C4-2B (cell line): Measurements from ENCODE around the gene FGF12.
A peak's percentile ranks its signal among the peaks of the same experiment; 100 is the strongest.

Experiments used
- ZFX ChIP-seq: fragments of 450-650 bp; IDR thresholded peaks from 2 replicates; pipeline ENCODE4 v1.6.1; 2017
- TF ChIP-seq, protein P1 (sequence below): fragments of 450-650 bp; conservative IDR thresholded peaks from 2 replicates; pipeline ENCODE4 v1.5.1; 2017; ENCODE audit warnings: mild to moderate bottlenecking

DNA sequence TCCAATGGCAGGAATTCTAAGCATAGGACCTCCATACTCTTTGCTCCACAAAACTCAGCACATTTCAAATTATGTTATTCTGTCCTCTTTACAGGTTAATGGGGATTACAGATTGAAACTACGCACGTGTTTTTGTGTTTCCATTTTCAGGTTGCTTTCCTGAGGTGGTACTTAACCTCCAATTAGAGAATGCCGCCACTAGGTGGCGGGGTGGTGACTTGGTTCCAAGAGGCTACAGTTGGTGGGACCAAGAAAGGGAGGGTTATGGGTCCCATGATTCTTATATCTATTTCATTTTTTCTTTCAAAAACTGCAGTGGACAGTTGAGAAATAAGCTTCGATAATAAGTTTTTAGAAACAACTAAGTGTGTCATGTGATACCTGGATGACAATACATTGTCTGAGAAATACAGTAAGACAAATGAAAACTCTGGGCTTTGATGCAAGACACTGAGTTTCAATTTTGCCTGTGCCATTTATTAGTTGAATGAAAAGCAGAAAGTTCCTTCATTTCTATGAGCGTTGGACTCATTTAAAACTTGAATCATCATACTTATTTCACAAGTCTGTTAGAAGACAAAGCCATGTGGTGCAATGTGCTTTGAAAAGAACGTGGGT is 539.0 kb downstream of the FGF12 start:
- TF ChIP-seq, protein P1, sequence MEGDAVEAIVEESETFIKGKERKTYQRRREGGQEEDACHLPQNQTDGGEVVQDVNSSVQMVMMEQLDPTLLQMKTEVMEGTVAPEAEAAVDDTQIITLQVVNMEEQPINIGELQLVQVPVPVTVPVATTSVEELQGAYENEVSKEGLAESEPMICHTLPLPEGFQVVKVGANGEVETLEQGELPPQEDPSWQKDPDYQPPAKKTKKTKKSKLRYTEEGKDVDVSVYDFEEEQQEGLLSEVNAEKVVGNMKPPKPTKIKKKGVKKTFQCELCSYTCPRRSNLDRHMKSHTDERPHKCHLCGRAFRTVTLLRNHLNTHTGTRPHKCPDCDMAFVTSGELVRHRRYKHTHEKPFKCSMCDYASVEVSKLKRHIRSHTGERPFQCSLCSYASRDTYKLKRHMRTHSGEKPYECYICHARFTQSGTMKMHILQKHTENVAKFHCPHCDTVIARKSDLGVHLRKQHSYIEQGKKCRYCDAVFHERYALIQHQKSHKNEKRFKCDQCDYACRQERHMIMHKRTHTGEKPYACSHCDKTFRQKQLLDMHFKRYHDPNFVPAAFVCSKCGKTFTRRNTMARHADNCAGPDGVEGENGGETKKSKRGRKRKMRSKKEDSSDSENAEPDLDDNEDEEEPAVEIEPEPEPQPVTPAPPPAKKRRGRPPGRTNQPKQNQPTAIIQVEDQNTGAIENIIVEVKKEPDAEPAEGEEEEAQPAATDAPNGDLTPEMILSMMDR: peak; percentile 94
- no peak for TF ChIP-seq ZFX
